Esophagus muscularis mucosa (tissue), 4 donors: Measurements from ENCODE around the gene CACNG1. TPM values are rescaled to one million over a fixed set of nuclear protein-coding genes. Genes with fewer than 3 reads are reported as not detected.

Experiments
- DNase-seq: peaks from one replicate; pipeline ENCODE4 v3.0.0-alpha.2; 2017; ENCODE audit errors: extremely low spot score
- H3K27ac ChIP-seq, 4 donors: fragments of 200-600 bp; sonication (generic); replicated peaks in 1 of 4; 1 replicate in 3 of 4; 2 replicates in 1 of 4; pipeline ENCODE4 v1.5.1; 2016 to 2019; ENCODE audit warnings: mild to moderate bottlenecking in 1 of 4
- H3K27me3 ChIP-seq, 4 donors: fragments of 200-600 bp; sonication (generic); one replicate each; pipeline versions ENCODE4 v1.5.1 to v1.6.0; 2016 to 2019
- H3K36me3 ChIP-seq, 4 donors: fragments of 200-600 bp; sonication (generic); one replicate each; pipeline ENCODE4 v1.5.1; 2016 to 2019
- H3K4me1 ChIP-seq, 4 donors: fragments of 200-600 bp; sonication (generic); one replicate each; pipeline ENCODE4 v1.5.1; 2016 to 2019
- H3K4me3 ChIP-seq, 4 donors: fragments of 200-600 bp; sonication (generic); 1 replicate in 2 of 4; 2 replicates in 2 of 4; pipeline ENCODE4 v1.5.1; 2016 to 2019; ENCODE audit warnings: mild to moderate bottlenecking in 4 of 4, moderate library complexity in 1 of 4
- H3K9me3 ChIP-seq, 4 donors: fragments of 200-600 bp; sonication (generic); 1 replicate in 3 of 4; 2 replicates in 1 of 4; pipeline ENCODE4 v1.5.1; 2016 to 2019
- CTCF ChIP-seq, 3 experiments: fragments of 200-600 bp in 2 of 3; fragments of 450-650 bp in 1 of 3; sonication (generic) in 2 of 3; IDR thresholded peaks; one replicate each; pipeline ENCODE4 v1.5.1; 2017 to 2019; ENCODE audit warnings: antibody characterized with exemption in 3 of 3, mild to moderate bottlenecking in 2 of 3, moderate library complexity in 1 of 3
- EP300 ChIP-seq: sonication (generic); formaldehyde crosslinking; IDR thresholded peaks from one replicate; pipeline ENCODE4 v1.6.1; 2017; ENCODE audit warnings: antibody characterized with exemption
- POLR2A ChIP-seq: fragments of 450-650 bp; IDR thresholded peaks from one replicate; pipeline ENCODE4 v1.6.1; 2017; ENCODE audit warnings: antibody characterized with exemption, moderate library complexity, mild to moderate bottlenecking, low read depth
- POLR2AphosphoS5 ChIP-seq, 2 donors: sonication (generic); formaldehyde crosslinking; IDR thresholded peaks; one replicate each; pipeline ENCODE4 v1.6.1; 2017; ENCODE audit warnings: antibody characterized with exemption in 2 of 2
- WGBS: methylation state at CpG from one replicate; pipeline ENCODE4 v1.1.5; 2018; 5-methylcytosine and 5-hydroxymethylcytosine counted together
- intact Hi-C: fragments of 100-400 bp; cut with DNase I; formaldehyde crosslinking; loops from one replicate; pipeline ENCODE4 v1.15.1; 2023
- total RNA-seq, 4 donors: library from RNA; depleted of rRNA; stranded (reverse); fragments of >200 nt; gene quantifications; one replicate each; pipeline versions ENCODE4 v1.1.0 to v1.2.1, GENCODE V29; 2016

CACNG1 gene
- total RNA-seq, 4 donors from 2014 or later: not detected

DNA sequence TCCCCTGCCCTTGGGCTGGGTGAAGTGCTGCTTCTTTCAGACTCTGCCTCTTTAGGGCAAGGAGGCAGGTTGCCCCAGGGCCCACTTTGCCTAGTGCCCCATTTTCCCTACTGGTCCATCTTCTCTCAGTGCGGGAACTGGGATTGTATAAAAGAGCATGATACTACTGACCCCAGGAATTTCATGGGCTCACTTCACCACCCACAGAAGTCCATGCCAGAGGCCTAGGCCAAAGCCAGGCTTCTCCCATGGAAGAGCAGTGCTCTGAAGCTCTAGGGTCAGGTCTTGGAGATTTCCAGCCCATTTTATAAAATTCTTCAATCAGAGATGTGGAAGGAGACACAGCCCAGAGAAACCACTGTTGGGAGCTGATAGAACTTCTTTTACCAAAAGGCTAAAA, 5.7 kb downstream of the CACNG1 start:
- no peak for DNase-seq
- intact Hi-C loops: no loop called here
- Histone ChIP-seq H3K4me3 (no peak overlapping the region), H3K27me3 (no peaks in the 10 kb centered on the region), H3K4me1 (peaks cover 0 to 1% (median 0%) of the 10 kb centered on the region in 4 donors), H3K9me3 (peaks cover 0 to 28% (median 18%) of the 10 kb centered on the region in 4 donors), H3K36me3 (no peaks in the 10 kb centered on the region), H3K27ac (no peak overlapping the region)
- WGBS: 83% methylated on average over 1 of the region's 1 CpG
- TF ChIP-seq CTCF (IDR thresholded peaks at IDR 0.05) (no peak), POLR2A (no peak), POLR2AphosphoS5 (IDR thresholded peaks at IDR 0.05) (no peak), EP300 (no peak)

GRCh38 chr17:67050471-67051154, 6.3 kb downstream of the CACNG1 start:
- Histone ChIP-seq H3K4me1 (no peaks in the 10 kb centered on the region), H3K9me3 (peaks cover 0 to 28% (median 18%) of the 10 kb centered on the region in 4 donors), H3K36me3 (no peaks in the 10 kb centered on the region), H3K4me3 (no peak overlapping the region), H3K27me3 (no peaks in the 10 kb centered on the region), H3K27ac (no peak overlapping the region)
- TF ChIP-seq EP300 (no peak), POLR2A (no peak), POLR2AphosphoS5 (IDR thresholded peaks at IDR 0.05) (no peak)
- 61% methylated on average over 6 of the region's 6 CpGs for WGBS
- intact Hi-C loops: no loop called here
- no peak for DNase-seq

DNA sequence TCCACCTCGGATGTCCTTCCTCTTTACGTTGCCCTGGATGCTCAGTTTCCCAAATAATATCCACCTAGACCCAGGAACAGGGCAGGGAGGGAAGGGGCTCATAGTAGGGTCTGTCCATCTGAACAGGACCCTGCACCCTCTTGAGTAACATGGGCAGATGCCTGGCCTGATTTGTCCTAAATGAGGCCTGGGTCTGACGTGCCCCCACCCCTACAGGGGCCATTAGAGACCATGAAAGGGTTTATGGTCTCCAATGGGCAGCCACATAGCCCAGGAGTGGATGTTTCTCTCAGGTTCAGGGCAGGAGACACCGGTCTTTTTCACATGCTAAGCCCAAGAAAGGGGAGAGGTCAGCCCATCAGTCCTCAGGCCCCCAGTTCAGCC, 6.8 kb downstream of the CACNG1 start:
- no peak overlapping the region for H3K27ac ChIP-seq
- no peaks in the 10 kb centered on the region for H3K4me1 ChIP-seq
- TF ChIP-seq POLR2A (no peak), EP300 (no peak), POLR2AphosphoS5 (IDR thresholded peaks at IDR 0.05) (no peak), CTCF (IDR thresholded peaks at IDR 0.05) (no peak)
- intact Hi-C loops: no loop called here
- no peaks in the 10 kb centered on the region for H3K36me3 ChIP-seq
- no peak for DNase-seq
- H3K4me3 ChIP-seq: no peak overlapping the region
- no peaks in the 10 kb centered on the region for H3K27me3 ChIP-seq
- 68% methylated on average over 3 of the region's 4 CpGs for WGBS
- peaks cover 0 to 28% (median 18%) of the 10 kb centered on the region in 4 donors for H3K9me3 ChIP-seq

GRCh38 chr17:67051837-67052236, 7.5 kb downstream of the CACNG1 start:
- Histone ChIP-seq H3K27me3 (no peaks in the 10 kb centered on the region), H3K9me3 (peaks cover 0 to 28% (median 18%) of the 10 kb centered on the region in 4 donors), H3K4me3 (no peak overlapping the region), H3K4me1 (no peaks in the 10 kb centered on the region), H3K36me3 (no peaks in the 10 kb centered on the region), H3K27ac (no peak overlapping the region)
- no peak for DNase-seq
- 94% methylated on average over 5 of the region's 5 CpGs for WGBS
- intact Hi-C loops: no loop called here
- TF ChIP-seq CTCF (IDR thresholded peaks at IDR 0.05): no peak
- no peak for TF ChIP-seq POLR2A
- no peak for TF ChIP-seq POLR2AphosphoS5 (IDR thresholded peaks at IDR 0.05)
- TF ChIP-seq EP300: no peak

GRCh38 chr17:67052720-67053437, 8.5 kb downstream of the CACNG1 start:
- H3K4me3 ChIP-seq: no peak overlapping the region
- H3K36me3 ChIP-seq: no peaks in the 10 kb centered on the region
- no peaks in the 10 kb centered on the region for H3K4me1 ChIP-seq
- H3K27me3 ChIP-seq: no peaks in the 10 kb centered on the region
- DNase-seq: no peak
- TF ChIP-seq CTCF (IDR thresholded peaks at IDR 0.05) (no peak), POLR2A (no peak), EP300 (no peak), POLR2AphosphoS5 (IDR thresholded peaks at IDR 0.05) (no peak)
- 92% methylated on average over 9 of the region's 9 CpGs for WGBS
- peaks cover 0 to 25% (median 14%) of the 10 kb centered on the region in 4 donors for H3K9me3 ChIP-seq
- H3K27ac ChIP-seq: no peak overlapping the region
- intact Hi-C loops: no loop called here
